Measurements from ENCODE around the gene INSYN1.

INSYN1 gene

DNA sequence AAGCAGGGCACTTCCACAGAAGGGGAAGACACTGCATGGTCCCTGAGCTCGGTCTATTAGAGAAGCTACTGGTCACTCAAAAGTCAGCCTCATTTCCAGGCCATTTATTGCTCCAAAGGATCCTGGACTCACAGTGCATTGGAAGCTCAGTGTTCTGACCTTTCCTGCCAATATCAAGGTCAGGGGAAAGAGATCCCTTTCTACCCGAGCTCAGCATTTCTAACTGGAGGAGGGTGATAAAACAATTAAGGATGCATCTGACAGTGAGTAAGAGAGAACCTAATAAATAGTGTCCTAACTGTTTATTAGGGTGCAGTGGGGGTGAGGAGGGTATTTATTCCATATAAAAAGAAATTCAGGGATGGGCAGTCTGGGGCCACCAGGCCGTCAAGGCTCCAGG lies 26.8 kb upstream of the INSYN1 start:
- H3K27me3 ChIP-seq = peaks cover 0 to 7% of the 10 kb centered on the region in 2 donors
- no peak for DNase-seq
- peaks cover 0 to 4% (median 3%) of the 10 kb centered on the region in 4 donors for H3K4me1 ChIP-seq
- no peak overlapping the region for H3K27ac ChIP-seq
- no peaks in the 10 kb centered on the region for H3K36me3 ChIP-seq
- no peaks in the 10 kb centered on the region for H3K9me3 ChIP-seq
- TF ChIP-seq, protein P1, sequence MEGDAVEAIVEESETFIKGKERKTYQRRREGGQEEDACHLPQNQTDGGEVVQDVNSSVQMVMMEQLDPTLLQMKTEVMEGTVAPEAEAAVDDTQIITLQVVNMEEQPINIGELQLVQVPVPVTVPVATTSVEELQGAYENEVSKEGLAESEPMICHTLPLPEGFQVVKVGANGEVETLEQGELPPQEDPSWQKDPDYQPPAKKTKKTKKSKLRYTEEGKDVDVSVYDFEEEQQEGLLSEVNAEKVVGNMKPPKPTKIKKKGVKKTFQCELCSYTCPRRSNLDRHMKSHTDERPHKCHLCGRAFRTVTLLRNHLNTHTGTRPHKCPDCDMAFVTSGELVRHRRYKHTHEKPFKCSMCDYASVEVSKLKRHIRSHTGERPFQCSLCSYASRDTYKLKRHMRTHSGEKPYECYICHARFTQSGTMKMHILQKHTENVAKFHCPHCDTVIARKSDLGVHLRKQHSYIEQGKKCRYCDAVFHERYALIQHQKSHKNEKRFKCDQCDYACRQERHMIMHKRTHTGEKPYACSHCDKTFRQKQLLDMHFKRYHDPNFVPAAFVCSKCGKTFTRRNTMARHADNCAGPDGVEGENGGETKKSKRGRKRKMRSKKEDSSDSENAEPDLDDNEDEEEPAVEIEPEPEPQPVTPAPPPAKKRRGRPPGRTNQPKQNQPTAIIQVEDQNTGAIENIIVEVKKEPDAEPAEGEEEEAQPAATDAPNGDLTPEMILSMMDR (IDR thresholded peaks at IDR 0.05) = no peak
- no peak overlapping the region for H3K4me3 ChIP-seq
- intact Hi-C loops (cut with DNase I; ENCODE audit: low total_unique reads) = no loop called here

DNA sequence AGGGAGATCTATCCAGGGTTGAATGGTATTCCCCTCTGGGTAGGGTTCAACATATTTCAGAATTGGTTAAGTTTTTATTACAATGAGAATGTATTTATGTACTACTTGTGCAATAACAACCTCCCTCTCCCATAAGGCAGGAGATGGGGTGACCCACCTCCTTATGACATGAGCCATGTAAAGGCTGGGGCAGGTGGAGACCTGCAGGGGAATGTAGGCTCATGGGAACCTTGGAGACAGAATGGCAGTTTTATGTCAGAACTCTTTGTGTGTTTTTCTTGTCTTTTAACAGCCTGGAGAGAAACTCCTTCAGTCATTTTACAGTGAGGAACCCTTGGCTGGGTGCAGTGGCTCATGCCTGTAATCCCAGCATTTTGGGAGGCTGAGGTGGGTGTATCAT lies 24.6 kb upstream of the INSYN1 start:
- peaks cover 0 to 7% of the 10 kb centered on the region in 2 donors for H3K27me3 ChIP-seq
- DNase-seq = no peak
- H3K4me1 ChIP-seq = peaks cover 0 to 9% (median 7%) of the 10 kb centered on the region in 4 donors
- H3K27ac ChIP-seq = no peak overlapping the region
- TF ChIP-seq, protein P1 (IDR thresholded peaks at IDR 0.05) = no peak
- intact Hi-C loops (cut with DNase I; ENCODE audit: low total_unique reads) = no loop called here
- H3K4me3 ChIP-seq = no peak overlapping the region
- H3K36me3 ChIP-seq = no peaks in the 10 kb centered on the region
- no peaks in the 10 kb centered on the region for H3K9me3 ChIP-seq

DNA sequence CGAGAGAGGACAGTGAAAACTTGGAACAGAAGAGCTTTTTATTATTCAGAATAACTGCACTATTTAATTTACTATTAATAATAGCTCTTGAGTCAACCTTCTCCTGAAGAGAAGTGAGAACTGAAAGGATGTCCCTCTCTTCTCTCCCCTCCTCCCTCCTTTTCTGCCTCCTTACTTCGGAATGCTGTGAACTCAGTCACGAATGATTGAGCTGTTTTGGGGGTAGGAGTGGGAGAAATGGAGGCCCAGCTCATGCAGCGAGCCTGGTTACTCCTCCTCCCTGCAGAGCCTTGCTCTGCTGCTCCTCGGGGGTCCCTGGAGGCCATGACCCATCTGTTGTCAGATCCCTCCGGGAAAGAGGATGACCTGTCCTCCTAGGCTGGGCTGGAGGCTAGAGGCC lies 20.3 kb upstream of the INSYN1 start:
- H3K36me3 ChIP-seq = no peaks in the 10 kb centered on the region
- peaks cover 0 to 9% (median 7%) of the 10 kb centered on the region in 4 donors for H3K4me1 ChIP-seq
- H3K27ac ChIP-seq = no peak overlapping the region
- TF ChIP-seq, protein P1 (IDR thresholded peaks at IDR 0.05) = no peak
- H3K9me3 ChIP-seq = no peaks in the 10 kb centered on the region
- H3K4me3 ChIP-seq = no peak overlapping the region
- no peak for DNase-seq
- intact Hi-C loops (cut with DNase I; ENCODE audit: low total_unique reads) = no loop called here
- H3K27me3 ChIP-seq = peaks cover 0 to 3% of the 10 kb centered on the region in 2 donors

DNA sequence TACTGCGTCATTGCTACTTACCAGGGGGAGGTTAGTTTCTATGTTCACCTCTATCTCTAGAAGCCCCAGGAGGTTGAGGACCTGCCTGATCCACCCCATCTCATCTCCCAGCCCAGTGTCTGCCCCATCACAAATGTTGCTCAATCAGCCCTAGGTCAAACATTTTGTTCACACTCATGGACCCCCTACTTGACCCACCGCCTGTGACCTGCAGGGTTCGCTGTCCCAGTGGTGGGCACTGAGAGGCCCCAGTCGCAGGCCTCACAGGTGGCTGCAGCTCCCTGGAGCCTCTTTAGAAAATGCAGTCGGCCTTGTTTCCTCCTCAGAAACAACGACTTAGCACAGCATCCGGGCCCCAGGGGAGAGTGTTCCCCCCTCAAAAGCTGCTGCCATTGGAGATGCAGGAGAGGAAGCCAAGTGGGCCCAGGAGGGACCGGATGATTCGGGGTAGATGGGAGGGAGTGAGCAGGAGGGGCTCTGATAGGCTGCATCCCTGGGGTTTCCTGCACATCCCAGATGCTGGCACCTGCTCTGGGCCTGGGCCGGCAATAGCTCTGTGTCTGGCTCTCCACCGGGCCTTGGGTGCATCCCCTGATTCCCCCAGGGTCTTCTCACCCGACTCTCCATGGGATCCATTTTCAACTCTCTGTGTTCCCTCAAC lies 18.4 kb upstream of the INSYN1 start:
- no peaks in the 10 kb centered on the region for H3K9me3 ChIP-seq
- TF ChIP-seq, protein P1 (IDR thresholded peaks at IDR 0.05) = no peak
- no peak overlapping the region for H3K27ac ChIP-seq
- intact Hi-C loops (cut with DNase I; ENCODE audit: low total_unique reads) = no loop called here
- no peak overlapping the region for H3K4me3 ChIP-seq
- no peaks in the 10 kb centered on the region for H3K36me3 ChIP-seq
- DNase-seq = no peak
- H3K27me3 ChIP-seq = peaks cover 0 to 14% of the 10 kb centered on the region in 2 donors
- peaks cover 0 to 9% (median 7%) of the 10 kb centered on the region in 4 donors for H3K4me1 ChIP-seq

DNA sequence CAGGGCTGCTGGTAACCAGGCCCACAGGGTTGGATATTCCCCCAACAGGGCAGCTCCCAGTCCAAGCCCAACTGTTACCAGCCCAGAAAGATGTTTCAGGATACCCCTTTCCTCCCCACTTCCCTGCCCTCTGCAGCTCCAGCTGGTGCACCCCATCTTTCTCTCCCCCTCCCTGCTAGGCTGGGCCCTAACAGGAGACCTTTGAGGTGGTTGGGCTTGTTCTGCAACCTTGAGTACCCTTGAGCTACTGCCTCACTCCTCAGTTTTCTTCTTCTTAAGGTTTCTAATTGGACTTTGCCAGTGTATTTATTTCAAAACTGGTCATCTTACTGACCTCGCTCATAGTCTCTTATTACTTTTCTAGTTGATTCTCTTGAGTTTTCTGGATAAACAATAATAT lies 16.9 kb upstream of the INSYN1 start:
- H3K4me3 ChIP-seq = no peak overlapping the region
- H3K36me3 ChIP-seq = no peaks in the 10 kb centered on the region
- H3K9me3 ChIP-seq = no peaks in the 10 kb centered on the region
- H3K4me1 ChIP-seq = peaks cover 0 to 6% (median 4%) of the 10 kb centered on the region in 4 donors
- no peak for DNase-seq
- TF ChIP-seq, protein P1 (IDR thresholded peaks at IDR 0.05) = no peak
- H3K27ac ChIP-seq = no peak overlapping the region
- peaks cover 0 to 17% of the 10 kb centered on the region in 2 donors for H3K27me3 ChIP-seq
- intact Hi-C loops (cut with DNase I; ENCODE audit: low total_unique reads) = no loop called here
